GM19395 (cell line): ENCODE data around the gene DPT.

Experiments
- ATAC-seq: cut with Tn5 transposase; IDR thresholded peaks from one replicate; pipeline ENCODE4 v1.9.1; 2021; ENCODE audit warnings: mild to moderate bottlenecking, moderate library complexity; ENCODE audit not compliant: unreplicated experiment

Gene DPT

DNA sequence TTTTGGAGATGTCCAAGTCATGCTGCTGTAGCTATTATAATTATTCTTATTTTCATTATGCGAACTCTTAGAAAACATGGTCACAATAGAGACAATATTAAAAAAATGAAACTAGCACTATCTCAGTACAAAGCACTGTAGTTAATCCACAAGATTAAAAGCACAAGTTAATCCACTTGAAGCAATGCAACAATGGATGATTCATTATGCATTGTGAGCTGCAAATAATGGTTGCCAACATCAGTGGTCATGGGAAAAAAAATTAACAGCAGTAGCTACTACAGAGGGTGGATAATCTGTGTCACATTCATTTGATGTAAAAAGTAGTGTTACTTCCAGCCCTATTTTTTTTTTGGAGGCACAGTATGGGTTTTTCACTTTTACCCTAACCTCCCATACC lies 56.7 kb downstream of the DPT start:
- no peak for ATAC-seq

GRCh38 chr1:168671782-168672181 lies 57.2 kb downstream of the DPT start:
- no peak for ATAC-seq

DNA sequence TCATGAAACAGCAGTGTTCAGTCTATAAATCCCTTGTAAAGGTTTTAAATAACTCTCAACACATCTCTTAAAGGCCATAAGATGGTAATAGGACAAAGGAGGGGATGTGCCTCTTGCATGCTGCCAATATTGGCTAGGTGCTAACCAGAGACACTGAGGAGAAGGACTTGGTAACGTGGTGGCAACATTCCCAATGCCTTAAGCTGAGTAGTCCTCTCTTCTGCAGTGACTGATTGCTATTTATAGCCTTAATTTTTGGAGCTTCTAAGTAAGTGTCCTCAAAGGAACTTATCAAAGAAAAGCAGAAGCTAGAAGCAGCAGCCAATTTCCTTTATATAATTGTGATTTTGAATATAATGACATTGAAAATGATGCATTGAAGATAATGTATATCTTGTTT lies 63.0 kb downstream of the DPT start:
- ATAC-seq: no peak

- no peak for ATAC-seq
Observed at GRCh38 chr1:168664069-168664834, 64.8 kb downstream of the DPT start.

GRCh38 chr1:168656485-168656884 lies 72.5 kb downstream of the DPT start:
- ATAC-seq: no peak

GRCh38 chr1:168654198-168654915 lies 74.6 kb downstream of the DPT start:
- no peak for ATAC-seq

- no peak for ATAC-seq
Observed at GRCh38 chr1:168653567-168653966, 75.4 kb downstream of the DPT start.

GRCh38 chr1:168645721-168646120 lies 83.3 kb downstream of the DPT start:
- no peak for ATAC-seq
